ENCODE measurements around the gene GMPPB. TPM values are rescaled to one million over a fixed set of nuclear protein-coding genes. Genes with fewer than 3 reads are reported as not detected.

The GMPPB gene
- total and polyA plus RNA-seq, 9 of the 15 experiments (the other 6 are each of a cell fraction or from before 2014, with no cell fraction given) = 0.53 to 17.4 (median 8.1) TPM

GRCh38 chr3:49671291-49672288 lies 52.2 kb downstream of the GMPPB start (continued):
- TF ChIP-seq TFAP4 (CRISPR knock-in tag; IDR thresholded peaks at IDR 0.05; ENCODE audit: borderline replicate concordance) = peak; percentile 38; the same call in 1 of the 2 replicates
- TF ChIP-seq HDAC1 (IDR thresholded peaks at IDR 0.05) = no peak
- no peak for TF ChIP-seq ZNF354B (CRISPR knock-in tag; IDR thresholded peaks at IDR 0.05)
- TF ChIP-seq KDM2B (CRISPR knock-in tag; IDR thresholded peaks at IDR 0.05) = no peak
- peak in 1 of 2 experiments; percentile 43; a peak in 1 of 4 replicates for TF ChIP-seq MAZ (CRISPR knock-in tag; conservative IDR thresholded peaks at IDR 0.05 in 1 of 2, IDR thresholded peaks at IDR 0.05 in 1 of 2)
- TF ChIP-seq NR2F6 (CRISPR knock-in tag; IDR thresholded peaks at IDR 0.05) = no peak
- TF ChIP-seq ZNF778 (CRISPR knock-in tag; IDR thresholded peaks at IDR 0.05) = no peak
- 0 out of 2 replicates have a peak, but pooled peaks have one; percentile 17 for TF ChIP-seq CREM (IDR thresholded peaks at IDR 0.05; ENCODE audit: low read depth)
- TF ChIP-seq PCBP2 (IDR thresholded peaks at IDR 0.05; ENCODE audit: low read depth, low read length, poor library complexity, severe bottlenecking) = no peak
- peak; percentile 50 for TF ChIP-seq CTCFL (IDR thresholded peaks at IDR 0.05; ENCODE audit: borderline replicate concordance, insufficient read depth, low read depth, low read length, poor library complexity, severe bottlenecking)
- no peak for TF ChIP-seq ZNF280A (IDR thresholded peaks at IDR 0.05; ENCODE audit: low read depth, partially characterized antibody)
- no peak for TF ChIP-seq MED1 (CRISPR knock-in tag; IDR thresholded peaks at IDR 0.05; ENCODE audit: borderline replicate concordance)
- TF ChIP-seq RUNX1 (IDR thresholded peaks at IDR 0.05; ENCODE audit: low read depth) = no peak
- peak; percentile 81 to 82 (median 82) for TF ChIP-seq CTCF (IDR thresholded peaks at IDR 0.05 in 2 of 3, conservative IDR thresholded peaks at IDR 0.05 in 1 of 3; ENCODE audit: insufficient read depth in 2 of 3, low read depth in 1 of 3, low read length in 3 of 3)
- no peak for TF ChIP-seq PHF8 (IDR thresholded peaks at IDR 0.05; ENCODE audit: borderline replicate concordance, low read length)

Measured in K562 (cell line).